WTC11 (cell line): ENCODE results near the gene SEPTIN1.

Experiments used
- ESRRA ChIP-seq: sonication (generic); formaldehyde crosslinking; IDR thresholded peaks from 2 replicates; pipeline ENCODE4 v1.8.1; 2022; ENCODE audit warnings: mild to moderate bottlenecking, missing genetic modification reagents, borderline replicate concordance
- NR3C1 ChIP-seq: sonication (generic); formaldehyde crosslinking; conservative IDR thresholded peaks from 2 replicates; pipeline ENCODE4 v1.8.1; 2023; ENCODE audit warnings: low read depth, mild to moderate bottlenecking, missing genetic modification reagents
- TEAD1 ChIP-seq: sonication (generic); formaldehyde crosslinking; IDR thresholded peaks from 2 replicates; pipeline ENCODE4 v1.8.0; 2022; ENCODE audit warnings: mild to moderate bottlenecking, missing genetic modification reagents
- TEAD4 ChIP-seq: sonication (generic); formaldehyde crosslinking; IDR thresholded peaks from 2 replicates; pipeline ENCODE4 v1.8.0; 2022; ENCODE audit warnings: mild to moderate bottlenecking, missing genetic modification reagents
- TF ChIP-seq, protein P1 (sequence below): fragments of 200-600 bp; IDR thresholded peaks from 2 replicates; pipeline ENCODE4 v1.8.0; 2022; ENCODE audit warnings: antibody characterized with exemption
- TF ChIP-seq, protein P2 (sequence below): sonication (generic); formaldehyde crosslinking; IDR thresholded peaks from 2 replicates; pipeline ENCODE4 v1.8.1; 2022; ENCODE audit warnings: low read depth, missing genetic modification reagents, borderline replicate concordance
- TF ChIP-seq, protein P3 (sequence below): sonication (generic); formaldehyde crosslinking; IDR thresholded peaks from 2 replicates; pipeline ENCODE4 v1.8.0; 2022; ENCODE audit warnings: mild to moderate bottlenecking, missing genetic modification reagents
- TF ChIP-seq, protein P4 (sequence below): sonication (generic); formaldehyde crosslinking; IDR thresholded peaks from 2 replicates; pipeline ENCODE4 v1.8.1; 2023; ENCODE audit warnings: mild to moderate bottlenecking, missing genetic modification reagents
- TF ChIP-seq, protein P5 (sequence below): sonication (generic); formaldehyde crosslinking; IDR thresholded peaks from 2 replicates; pipeline ENCODE4 v1.8.0; 2022; ENCODE audit warnings: mild to moderate bottlenecking, missing genetic modification reagents

DNA sequence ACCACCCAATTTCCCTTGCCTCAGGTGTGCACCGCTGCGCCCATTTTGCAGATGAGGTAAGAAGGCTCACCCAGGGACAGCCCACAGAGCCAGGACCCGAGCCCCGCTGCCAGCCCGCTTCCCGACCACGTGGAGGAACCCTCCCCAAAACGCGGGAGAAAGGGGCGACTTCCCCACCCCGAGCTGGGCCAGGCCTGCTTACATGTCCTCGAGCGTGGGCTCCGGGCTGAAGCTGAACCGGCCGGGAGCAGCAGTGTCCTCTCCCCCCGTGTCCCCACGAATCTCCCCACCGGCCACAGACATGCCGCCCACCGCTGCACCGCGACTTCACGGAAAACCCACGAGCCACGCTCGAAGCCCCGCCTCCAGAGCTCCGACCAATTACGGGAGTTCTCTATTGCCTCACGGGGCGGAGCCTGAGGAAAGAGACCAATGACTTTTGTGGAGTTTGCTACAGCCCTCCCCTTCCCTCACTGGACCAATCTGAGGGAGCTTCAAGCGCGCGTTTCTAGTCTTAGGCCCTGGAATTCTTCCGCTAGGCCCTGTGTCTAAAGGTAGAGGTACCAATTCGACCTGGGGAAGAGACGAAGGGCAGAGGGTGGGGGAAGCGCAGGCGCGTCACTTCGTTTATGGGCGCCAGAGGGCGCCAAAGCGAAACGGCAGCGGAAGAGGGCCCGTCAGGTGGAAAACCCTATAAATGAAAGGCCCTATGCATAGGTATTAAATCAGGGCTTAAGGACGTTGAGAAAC, 47.5 kb upstream of the SEPTIN1 start, which contains the start of gene DCTPP1:
- TF ChIP-seq, protein P1, sequence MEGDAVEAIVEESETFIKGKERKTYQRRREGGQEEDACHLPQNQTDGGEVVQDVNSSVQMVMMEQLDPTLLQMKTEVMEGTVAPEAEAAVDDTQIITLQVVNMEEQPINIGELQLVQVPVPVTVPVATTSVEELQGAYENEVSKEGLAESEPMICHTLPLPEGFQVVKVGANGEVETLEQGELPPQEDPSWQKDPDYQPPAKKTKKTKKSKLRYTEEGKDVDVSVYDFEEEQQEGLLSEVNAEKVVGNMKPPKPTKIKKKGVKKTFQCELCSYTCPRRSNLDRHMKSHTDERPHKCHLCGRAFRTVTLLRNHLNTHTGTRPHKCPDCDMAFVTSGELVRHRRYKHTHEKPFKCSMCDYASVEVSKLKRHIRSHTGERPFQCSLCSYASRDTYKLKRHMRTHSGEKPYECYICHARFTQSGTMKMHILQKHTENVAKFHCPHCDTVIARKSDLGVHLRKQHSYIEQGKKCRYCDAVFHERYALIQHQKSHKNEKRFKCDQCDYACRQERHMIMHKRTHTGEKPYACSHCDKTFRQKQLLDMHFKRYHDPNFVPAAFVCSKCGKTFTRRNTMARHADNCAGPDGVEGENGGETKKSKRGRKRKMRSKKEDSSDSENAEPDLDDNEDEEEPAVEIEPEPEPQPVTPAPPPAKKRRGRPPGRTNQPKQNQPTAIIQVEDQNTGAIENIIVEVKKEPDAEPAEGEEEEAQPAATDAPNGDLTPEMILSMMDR, result peak; percentile 74
- TF ChIP-seq ESRRA (CRISPR knock-in tag), result no peak
- TF ChIP-seq, protein P2, sequence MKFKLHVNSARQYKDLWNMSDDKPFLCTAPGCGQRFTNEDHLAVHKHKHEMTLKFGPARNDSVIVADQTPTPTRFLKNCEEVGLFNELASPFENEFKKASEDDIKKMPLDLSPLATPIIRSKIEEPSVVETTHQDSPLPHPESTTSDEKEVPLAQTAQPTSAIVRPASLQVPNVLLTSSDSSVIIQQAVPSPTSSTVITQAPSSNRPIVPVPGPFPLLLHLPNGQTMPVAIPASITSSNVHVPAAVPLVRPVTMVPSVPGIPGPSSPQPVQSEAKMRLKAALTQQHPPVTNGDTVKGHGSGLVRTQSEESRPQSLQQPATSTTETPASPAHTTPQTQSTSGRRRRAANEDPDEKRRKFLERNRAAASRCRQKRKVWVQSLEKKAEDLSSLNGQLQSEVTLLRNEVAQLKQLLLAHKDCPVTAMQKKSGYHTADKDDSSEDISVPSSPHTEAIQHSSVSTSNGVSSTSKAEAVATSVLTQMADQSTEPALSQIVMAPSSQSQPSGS (CRISPR knock-in tag), result no peak
- TF ChIP-seq NR3C1 (CRISPR knock-in tag), result no peak
- TF ChIP-seq, protein P3, sequence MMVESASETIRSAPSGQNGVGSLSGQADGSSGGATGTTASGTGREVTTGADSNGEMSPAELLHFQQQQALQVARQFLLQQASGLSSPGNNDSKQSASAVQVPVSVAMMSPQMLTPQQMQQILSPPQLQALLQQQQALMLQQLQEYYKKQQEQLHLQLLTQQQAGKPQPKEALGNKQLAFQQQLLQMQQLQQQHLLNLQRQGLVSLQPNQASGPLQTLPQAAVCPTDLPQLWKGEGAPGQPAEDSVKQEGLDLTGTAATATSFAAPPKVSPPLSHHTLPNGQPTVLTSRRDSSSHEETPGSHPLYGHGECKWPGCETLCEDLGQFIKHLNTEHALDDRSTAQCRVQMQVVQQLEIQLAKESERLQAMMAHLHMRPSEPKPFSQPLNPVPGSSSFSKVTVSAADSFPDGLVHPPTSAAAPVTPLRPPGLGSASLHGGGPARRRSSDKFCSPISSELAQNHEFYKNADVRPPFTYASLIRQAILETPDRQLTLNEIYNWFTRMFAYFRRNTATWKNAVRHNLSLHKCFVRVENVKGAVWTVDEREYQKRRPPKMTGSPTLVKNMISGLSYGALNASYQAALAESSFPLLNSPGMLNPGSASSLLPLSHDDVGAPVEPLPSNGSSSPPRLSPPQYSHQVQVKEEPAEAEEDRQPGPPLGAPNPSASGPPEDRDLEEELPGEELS (CRISPR knock-in tag), result peak; percentile 78
- no peak for TF ChIP-seq TEAD4
- TF ChIP-seq, protein P4, sequence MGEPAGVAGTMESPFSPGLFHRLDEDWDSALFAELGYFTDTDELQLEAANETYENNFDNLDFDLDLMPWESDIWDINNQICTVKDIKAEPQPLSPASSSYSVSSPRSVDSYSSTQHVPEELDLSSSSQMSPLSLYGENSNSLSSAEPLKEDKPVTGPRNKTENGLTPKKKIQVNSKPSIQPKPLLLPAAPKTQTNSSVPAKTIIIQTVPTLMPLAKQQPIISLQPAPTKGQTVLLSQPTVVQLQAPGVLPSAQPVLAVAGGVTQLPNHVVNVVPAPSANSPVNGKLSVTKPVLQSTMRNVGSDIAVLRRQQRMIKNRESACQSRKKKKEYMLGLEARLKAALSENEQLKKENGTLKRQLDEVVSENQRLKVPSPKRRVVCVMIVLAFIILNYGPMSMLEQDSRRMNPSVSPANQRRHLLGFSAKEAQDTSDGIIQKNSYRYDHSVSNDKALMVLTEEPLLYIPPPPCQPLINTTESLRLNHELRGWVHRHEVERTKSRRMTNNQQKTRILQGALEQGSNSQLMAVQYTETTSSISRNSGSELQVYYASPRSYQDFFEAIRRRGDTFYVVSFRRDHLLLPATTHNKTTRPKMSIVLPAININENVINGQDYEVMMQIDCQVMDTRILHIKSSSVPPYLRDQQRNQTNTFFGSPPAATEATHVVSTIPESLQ (CRISPR knock-in tag), result no peak
- TF ChIP-seq, protein P5, sequence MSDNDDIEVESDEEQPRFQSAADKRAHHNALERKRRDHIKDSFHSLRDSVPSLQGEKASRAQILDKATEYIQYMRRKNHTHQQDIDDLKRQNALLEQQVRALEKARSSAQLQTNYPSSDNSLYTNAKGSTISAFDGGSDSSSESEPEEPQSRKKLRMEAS (CRISPR knock-in tag), result no peak
- no peak for TF ChIP-seq TEAD1
